ENCODE results near the gene MLF2. TPM values are rescaled to one million over a fixed set of nuclear protein-coding genes. Genes with fewer than 3 reads are reported as not detected.

MLF2 gene
- total RNA-seq, 1 experiment from 2014 or later, result 303 TPM

- Mint-ChIP-seq H3K9me3 (ENCODE audit: unreplicated experiment) (no peaks in the 10 kb centered on the region), H3K36me3 (ENCODE audit: insufficient read depth, unreplicated experiment) (no peaks in the 10 kb centered on the region), H3K4me1 (ENCODE audit: low read depth, unreplicated experiment) (peaks cover 33% of the 10 kb centered on the region), H3K27me3 (ENCODE audit: insufficient read depth, unreplicated experiment) (no peaks in the 10 kb centered on the region), H3K27ac (ENCODE audit: unreplicated experiment) (no peak overlapping the region), H3K4me3 (ENCODE audit: unreplicated experiment) (no peak overlapping the region)
- intact Hi-C loops (cut with micrococcal nuclease; ENCODE audit: unreplicated experiment), result no loop called here
- no peaks in the 10 kb centered on the region for H3K27me3 ChIP-seq (replicated peaks; ENCODE audit: control insufficient read depth, insufficient read depth, low read length)
- no peaks in the 10 kb centered on the region for H3K36me3 ChIP-seq (ENCODE audit: control insufficient read depth, insufficient read depth, low read length)
- no TSS peak for BruUV-seq (replicated peaks)
- peaks cover 25% of the 10 kb centered on the region for H3K4me1 ChIP-seq
- TF ChIP-seq CTCF (IDR thresholded peaks at IDR 0.05; ENCODE audit: insufficient read depth in 1 of 2, low read depth in 1 of 2, low read length in 1 of 2, severe bottlenecking in 1 of 2, unreplicated experiment in 1 of 2), result no peak
- no peak overlapping the region for H3K4me3 ChIP-seq (ENCODE audit: low read depth, low read length)
- no peak for DNase-seq
- ChIA-PET POLR2A (no interaction called here), CTCF (interaction anchor here (0.6 to 2.5 kb wide), 7 partner anchors 10 to 424 kb away, joined by 3 to 20 read pairs (median 4); partner anchors contain the start of genes GAPDH, GPR162, MLF2 and PTMS)
- H3K9me3 ChIP-seq, result no peaks in the 10 kb centered on the region
Measured at GRCh38 chr12:6780573-6780972, 27.6 kb upstream of the MLF2 start.

GRCh38 chr12:6779708-6780432 lies 26.9 kb upstream of the MLF2 start:
- no peaks in the 10 kb centered on the region for H3K9me3 Mint-ChIP-seq (ENCODE audit: unreplicated experiment)
- peaks cover 31% of the 10 kb centered on the region for H3K4me1 ChIP-seq
- peaks cover 40% of the 10 kb centered on the region for H3K4me1 Mint-ChIP-seq (ENCODE audit: low read depth, unreplicated experiment)
- TF ChIP-seq CTCF (IDR thresholded peaks at IDR 0.05; ENCODE audit: insufficient read depth in 1 of 2, low read depth in 1 of 2, low read length in 1 of 2, severe bottlenecking in 1 of 2, unreplicated experiment in 1 of 2), result no peak
- H3K36me3 Mint-ChIP-seq (ENCODE audit: insufficient read depth, unreplicated experiment), result no peaks in the 10 kb centered on the region
- DNase-seq, result no peak
- no peaks in the 10 kb centered on the region for H3K27me3 ChIP-seq (replicated peaks; ENCODE audit: control insufficient read depth, insufficient read depth, low read length)
- intact Hi-C loops (cut with micrococcal nuclease; ENCODE audit: unreplicated experiment), result loop anchor here (1.0 to 5.0 kb wide), 8 partner anchors 13 to 213 kb away; partner anchors contain the start of genes COPS7A, MLF2 and NOP2
- BruUV-seq (replicated peaks), result no TSS peak
- H3K27ac Mint-ChIP-seq (ENCODE audit: unreplicated experiment), result no peak overlapping the region
- CTCF ChIA-PET, result interaction anchor here (0.6 to 3.1 kb wide), 6 partner anchors 13 to 424 kb away, joined by 3 to 51 read pairs (median 12); partner anchors contain the start of genes GAPDH, GPR162, MLF2 and PTMS
- POLR2A ChIA-PET, result interaction anchor here (0.5 kb wide), 1 partner anchor 91 kb away, joined by 5 read pairs; no protein-coding TSS in a partner anchor
- H3K9me3 ChIP-seq, result no peaks in the 10 kb centered on the region
- no peak overlapping the region for H3K4me3 Mint-ChIP-seq (ENCODE audit: unreplicated experiment)
- no peak overlapping the region for H3K4me3 ChIP-seq (ENCODE audit: low read depth, low read length)
- no peaks in the 10 kb centered on the region for H3K27me3 Mint-ChIP-seq (ENCODE audit: insufficient read depth, unreplicated experiment)
- H3K36me3 ChIP-seq (ENCODE audit: control insufficient read depth, insufficient read depth, low read length), result no peaks in the 10 kb centered on the region

- Mint-ChIP-seq H3K9me3 (ENCODE audit: unreplicated experiment) (no peaks in the 10 kb centered on the region), H3K27ac (ENCODE audit: unreplicated experiment) (peak overlapping the region; percentile 58), H3K4me3 (ENCODE audit: unreplicated experiment) (peak overlapping the region; percentile 81), H3K4me1 (ENCODE audit: low read depth, unreplicated experiment) (peaks cover 43% of the 10 kb centered on the region), H3K27me3 (ENCODE audit: insufficient read depth, unreplicated experiment) (no peaks in the 10 kb centered on the region), H3K36me3 (ENCODE audit: insufficient read depth, unreplicated experiment) (no peaks in the 10 kb centered on the region)
- peak; percentile 98 to 99 for DNase-seq
- TF ChIP-seq CTCF (IDR thresholded peaks at IDR 0.05; ENCODE audit: insufficient read depth in 1 of 2, low read depth in 1 of 2, low read length in 1 of 2, severe bottlenecking in 1 of 2, unreplicated experiment in 1 of 2), result peak; percentile 99
- intact Hi-C loops (cut with micrococcal nuclease; ENCODE audit: unreplicated experiment), result loop anchor here (1.0 to 5.0 kb wide), 8 partner anchors 12 to 212 kb away; partner anchors contain the start of genes COPS7A, MLF2 and NOP2
- peaks cover 31% of the 10 kb centered on the region for H3K4me1 ChIP-seq
- CTCF ChIA-PET, result interaction anchor here (0.6 to 3.1 kb wide), 10 partner anchors 11 to 240 kb away, joined by 3 to 51 read pairs (median 4); partner anchors contain the start of genes COPS7A, LPCAT3, MLF2 and PTMS
- H3K4me3 ChIP-seq (ENCODE audit: low read depth, low read length), result peak overlapping the region; percentile 44
- no peaks in the 10 kb centered on the region for H3K36me3 ChIP-seq (ENCODE audit: control insufficient read depth, insufficient read depth, low read length)
- no peaks in the 10 kb centered on the region for H3K27me3 ChIP-seq (replicated peaks; ENCODE audit: control insufficient read depth, insufficient read depth, low read length)
- no TSS peak for BruUV-seq (replicated peaks)
- no peaks in the 10 kb centered on the region for H3K9me3 ChIP-seq
- POLR2A ChIA-PET, result interaction anchor here (0.5 to 2.3 kb wide), 5 partner anchors 12 to 237 kb away, joined by 3 to 20 read pairs (median 5); partner anchors contain the start of genes MLF2, PTMS and USP5
Measured at GRCh38 chr12:6778574-6779550, 25.9 kb upstream of the MLF2 start.
